GM21526 (cell line): ENCODE data around the gene IRS2.
A peak's percentile ranks its signal among the peaks of the same experiment; 100 is the strongest.

ENCODE experiments used
- ATAC-seq: cut with Tn5 transposase; IDR thresholded peaks from one replicate; pipeline ENCODE4 v1.9.1; 2021; ENCODE audit warnings: moderate library complexity; ENCODE audit not compliant: unreplicated experiment, low FRiP score

Gene IRS2

DNA sequence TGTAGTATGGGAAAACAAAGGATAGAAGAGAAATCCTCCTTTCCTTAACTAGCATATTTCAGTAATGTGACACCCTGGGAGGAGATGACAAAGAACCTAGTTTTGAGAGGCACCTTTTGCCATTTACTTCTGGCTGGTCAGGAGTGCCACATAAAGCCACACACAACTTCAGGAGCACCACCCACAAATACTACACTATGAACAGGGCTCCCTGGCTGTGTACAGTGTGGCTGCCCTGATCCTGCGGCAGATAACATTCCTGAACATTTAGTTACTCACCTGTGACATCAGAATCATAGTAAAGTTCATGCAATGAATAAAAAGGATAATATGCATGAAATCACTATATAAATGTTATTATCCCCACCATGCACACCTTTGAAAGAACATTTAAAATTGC is 17.4 kb upstream of the IRS2 start:
- no peak for ATAC-seq

DNA sequence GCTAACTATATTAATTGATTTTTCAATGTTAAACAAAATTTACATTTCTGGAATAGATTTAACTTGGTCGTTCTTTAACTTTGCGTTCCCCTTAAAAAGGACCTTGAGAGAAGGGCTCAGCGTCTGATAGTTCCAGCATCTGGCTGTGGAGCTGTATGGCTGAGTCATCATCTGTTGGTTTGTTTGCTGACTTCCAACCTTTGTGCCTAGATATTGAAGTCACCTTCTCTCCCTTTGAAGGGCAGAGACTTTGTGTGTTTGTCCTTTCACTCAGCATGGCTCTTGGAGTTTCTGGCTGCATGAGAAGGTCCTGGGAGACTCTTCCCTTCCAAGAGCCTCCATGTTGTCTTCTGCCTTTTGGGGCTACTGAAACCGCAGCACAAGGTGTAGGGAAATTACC is 16.6 kb upstream of the IRS2 start:
- ATAC-seq: no peak

DNA sequence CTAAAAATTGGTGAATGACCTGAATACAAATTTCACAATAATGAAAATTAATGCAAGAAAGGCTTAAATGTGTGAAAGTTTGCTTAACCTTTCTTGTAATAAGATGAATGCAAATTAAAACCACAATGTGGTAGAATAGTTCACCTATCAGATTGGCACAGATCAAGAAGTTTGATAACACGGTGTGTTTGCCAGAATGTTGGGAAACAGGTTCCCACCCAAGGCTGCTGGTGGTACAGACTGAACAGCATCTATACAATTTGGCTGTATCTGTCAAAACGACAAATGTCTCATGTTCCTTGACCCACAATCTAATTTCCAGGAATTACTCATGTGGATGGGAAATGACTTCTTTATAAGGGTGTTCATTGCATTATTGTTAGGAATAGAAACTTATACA is 8.6 kb upstream of the IRS2 start:
- no peak for ATAC-seq

DNA sequence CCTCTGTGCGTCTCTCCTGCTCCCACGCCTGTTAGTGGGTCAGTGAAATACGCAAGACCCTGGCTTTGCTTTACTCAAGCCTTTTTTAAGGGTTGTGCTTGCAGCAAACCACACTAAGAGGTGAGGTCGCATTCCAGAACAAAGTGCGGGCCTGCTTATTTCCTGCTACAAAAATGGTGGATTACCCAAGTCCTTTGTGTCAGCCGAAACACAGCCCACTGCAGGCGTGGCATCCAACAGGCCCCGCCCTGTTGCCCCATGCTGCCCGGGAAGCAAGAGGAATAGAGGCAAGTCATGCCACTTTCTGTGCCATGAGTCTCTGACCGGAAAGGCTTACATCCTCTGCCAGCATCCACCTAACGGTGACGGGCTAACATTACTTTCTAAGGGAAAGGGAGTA is 7.7 kb upstream of the IRS2 start:
- ATAC-seq: no peak

DNA sequence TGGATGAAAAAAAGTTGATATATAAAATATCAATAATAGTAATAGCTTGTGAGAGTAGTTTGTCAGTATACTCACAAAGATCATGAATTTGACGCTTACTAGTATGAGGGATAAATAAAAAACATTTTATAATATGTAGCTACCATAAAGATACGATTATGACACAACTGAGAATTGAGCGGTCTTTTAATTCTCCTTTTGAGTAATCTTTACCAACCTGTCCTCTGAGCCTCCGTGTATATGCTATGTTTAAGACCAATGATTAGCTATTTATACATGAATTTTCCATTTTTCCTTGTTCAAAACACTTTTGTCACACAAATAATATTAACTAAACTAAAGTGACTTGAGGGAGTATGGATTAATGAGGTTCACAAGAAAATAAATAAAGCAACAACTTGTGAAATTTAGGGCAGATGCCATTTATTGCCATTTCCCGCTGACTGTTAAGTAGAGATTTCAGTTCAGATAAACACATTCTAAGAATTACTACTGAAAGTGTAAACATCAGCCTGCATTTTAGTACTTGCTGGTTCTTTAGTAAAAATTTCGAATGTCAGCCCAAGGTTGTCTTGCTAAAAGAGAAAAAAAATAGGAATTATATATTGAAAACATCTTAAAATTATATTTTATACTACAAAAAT is 6.2 kb upstream of the IRS2 start:
- no peak for ATAC-seq

DNA sequence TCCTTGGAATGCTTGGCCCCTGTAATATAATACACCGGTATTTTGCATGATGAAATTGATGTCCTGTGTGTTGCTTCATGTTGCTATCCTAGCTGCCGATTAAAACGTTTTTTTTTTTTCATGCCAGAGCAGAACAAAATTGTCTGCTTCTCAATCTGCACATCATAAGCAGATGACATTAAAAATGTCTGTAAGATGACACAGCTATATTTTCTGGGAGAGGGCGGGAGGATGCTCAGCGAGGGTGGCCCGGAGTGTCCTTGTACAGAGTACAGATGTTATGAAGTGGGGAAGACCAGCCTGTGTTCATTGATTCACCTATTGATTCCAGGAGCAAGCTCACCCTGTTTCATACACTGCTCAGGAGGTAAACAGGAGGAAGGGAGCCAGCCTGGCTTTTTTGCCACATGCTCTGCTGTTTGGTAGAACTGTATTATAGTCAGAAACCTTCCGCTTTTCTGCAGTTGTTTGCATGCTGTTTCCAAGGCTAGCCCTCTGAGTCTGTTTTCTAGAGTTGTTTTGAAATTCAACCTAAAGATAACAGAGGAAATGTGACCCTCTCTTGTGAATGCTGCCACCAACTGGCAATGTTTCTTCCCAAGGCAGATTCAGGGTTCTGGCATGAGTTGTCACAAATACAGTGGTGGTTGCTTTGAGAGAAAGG is 4.7 kb upstream of the IRS2 start:
- ATAC-seq: no peak

DNA sequence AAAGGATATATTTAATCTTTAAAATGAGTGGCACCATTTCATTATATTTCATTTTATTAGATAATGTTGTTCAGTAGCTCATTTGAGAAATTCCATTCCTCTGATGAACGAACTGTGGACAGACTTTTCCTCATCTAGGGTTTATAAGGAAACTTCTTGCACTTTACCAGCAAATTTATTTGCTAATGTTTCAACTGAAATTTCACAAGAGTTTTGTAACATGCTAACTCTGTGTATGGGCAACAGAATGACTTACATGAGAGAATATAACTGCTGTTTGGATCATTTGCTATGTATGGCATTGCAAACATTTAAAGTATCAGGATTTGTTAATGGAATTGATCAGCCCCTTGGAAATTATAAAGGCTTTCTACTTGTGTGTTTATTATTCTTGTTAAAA is 3.7 kb upstream of the IRS2 start:
- no peak for ATAC-seq

DNA sequence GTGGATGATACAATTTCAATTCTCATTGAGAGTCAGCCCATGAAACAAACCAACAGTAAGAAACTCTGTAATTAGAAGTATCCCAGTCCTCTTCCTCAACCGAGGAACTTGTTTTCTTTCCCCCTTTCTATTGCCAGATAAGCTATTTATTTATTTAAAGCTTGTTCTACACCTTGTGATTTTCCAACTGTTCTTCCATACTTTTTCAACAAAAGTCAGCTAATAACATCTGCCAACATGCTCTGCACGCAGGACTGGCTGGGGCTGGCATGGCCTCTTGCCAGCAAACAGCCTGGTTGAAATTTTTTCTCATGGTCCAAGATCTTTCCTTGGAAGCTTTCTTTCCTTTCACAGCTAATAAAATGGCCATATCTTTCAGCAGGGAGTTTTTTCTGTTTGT is 2.9 kb upstream of the IRS2 start:
- ATAC-seq: no peak

DNA sequence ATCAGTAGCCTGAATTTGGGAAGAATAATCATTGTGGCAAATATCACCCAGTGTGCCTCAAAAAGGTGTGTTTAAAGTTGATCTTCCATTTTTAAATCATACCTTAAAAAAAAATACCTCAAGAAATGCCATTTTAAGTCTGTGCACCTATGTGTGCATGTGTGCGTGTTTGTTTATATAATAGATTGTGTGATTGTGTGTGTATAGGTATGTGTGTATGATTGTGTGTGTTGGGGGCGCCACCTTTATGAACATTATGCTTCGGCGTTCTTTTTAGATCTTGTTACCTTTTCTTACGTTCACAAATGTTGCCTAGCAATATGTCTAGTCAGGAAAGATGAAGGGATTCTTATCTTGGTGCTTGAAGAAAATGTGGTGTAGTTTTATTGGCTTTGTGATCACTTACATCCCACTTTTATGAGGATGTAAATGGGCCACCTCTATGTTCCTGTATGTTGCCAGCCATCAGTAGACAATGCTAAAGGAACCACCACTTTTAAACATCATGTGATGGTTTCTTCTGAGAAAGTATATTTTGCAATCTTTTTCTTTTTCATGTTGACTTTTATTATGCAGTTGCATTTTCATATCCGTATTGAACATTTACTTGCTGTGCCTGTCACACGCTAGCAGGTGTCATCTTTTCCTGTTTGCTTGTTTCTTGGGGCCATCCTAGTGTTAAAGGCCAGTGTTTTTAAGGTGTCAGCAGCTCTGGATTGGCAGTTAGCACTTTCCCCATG is 2.2 kb upstream of the IRS2 start:
- no peak for ATAC-seq

DNA sequence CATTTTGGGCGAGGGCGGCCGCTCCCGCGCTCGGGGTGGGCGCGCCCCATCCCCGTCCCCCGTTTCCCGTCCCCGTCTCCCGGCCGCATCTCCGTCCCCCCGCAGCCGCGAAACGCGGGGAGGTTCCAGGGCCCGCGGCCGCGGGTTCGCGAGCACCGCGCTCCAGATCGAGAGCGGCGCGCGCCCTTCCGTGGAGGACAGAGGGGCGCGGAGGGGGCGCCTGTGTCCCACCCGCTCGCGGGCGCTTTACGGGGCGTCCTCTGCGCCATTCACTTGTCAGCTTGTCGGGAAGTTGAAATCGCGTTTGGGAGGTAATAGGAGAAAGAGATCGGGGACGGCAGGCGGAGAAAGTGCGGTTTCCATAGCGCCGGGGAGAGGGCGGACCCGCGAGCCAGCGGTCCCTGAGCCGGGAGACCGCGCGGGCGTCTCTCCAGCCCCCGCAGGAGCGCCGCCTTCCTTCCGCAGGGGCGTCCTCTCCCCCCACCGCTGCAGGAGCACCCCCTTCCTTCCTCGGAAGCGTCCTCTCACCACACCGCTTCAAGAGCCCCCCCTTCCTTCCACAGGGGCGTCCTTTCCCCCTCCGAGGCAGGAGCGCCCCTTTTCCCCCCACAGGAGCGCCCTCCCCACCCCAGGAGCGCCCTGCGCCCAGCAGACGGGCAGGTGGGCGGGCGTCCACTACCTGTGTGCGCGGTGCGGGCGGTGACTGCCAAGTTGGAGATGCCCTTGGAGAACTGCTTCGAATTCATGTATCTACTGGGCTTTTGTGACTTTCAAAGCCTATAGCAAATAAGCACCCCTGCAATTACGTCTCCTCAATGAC is 962 bp upstream of the IRS2 start:
- peak; percentile 11 for ATAC-seq

DNA sequence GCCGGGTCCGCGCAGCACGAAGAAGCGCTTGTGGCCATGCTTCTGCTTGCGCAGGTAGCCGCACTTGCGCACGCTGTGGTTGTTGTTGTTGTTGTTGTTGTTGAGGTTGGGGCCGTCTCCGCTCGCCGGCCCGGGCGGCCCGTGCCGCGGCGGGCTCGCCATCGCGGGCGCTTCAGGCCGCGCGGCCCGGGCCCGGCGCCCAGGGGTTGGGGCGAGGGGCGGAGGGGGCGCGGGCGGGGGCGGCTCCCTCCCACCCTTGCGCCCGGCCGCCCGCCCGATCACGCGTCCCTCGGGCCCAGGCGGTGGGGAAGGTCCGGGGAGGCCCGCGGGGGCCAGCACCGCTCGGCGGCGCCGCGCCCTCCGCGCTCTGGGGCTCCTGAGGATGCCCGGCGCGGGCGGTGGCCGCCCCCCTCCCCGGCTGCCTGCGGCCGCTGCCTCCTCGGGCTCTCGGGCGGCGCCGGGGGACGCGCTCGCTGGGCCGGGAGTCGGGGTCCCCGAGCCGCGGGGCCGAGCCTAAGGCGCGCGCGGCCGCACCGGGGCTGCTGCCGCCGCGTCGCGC is 412 bp downstream of the IRS2 start:
- ATAC-seq: peak; percentile 11

DNA sequence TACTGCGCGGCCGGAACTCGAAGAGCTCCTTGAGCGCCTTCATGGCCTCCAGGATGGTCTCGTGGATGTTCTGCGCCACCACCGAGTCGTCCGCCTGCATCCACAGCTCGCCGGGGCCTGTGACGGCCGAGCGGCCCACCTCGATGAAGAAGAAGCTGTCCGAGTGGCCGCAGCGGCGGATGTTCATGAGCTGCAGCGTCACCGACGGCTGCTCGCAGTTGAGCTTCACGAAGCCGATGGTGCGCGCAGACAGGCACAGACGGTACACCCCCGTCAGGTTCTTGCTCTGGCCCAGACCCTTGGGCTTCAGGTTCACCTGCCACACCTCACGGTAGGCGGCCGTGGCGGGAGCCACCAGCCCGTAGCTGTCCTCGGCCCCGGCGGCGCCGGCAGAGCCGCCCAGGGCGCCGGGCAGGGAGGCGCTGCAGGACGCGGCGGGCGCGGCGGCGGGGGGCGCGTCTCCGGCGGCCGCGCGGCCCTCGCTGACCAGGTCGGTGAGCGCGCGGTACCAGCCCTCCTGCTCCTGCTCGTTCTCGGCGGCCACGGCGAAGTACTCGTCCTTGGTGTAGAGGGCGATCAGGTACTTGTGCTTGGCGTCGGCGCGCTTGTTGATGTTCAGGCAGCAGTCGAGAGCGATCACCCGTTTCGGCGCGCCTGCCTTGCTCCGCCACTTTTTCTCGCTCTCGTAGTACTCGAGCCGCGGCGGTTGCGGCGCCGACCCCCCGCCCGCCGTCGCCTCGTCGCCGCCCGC is 1.1 kb downstream of the IRS2 start:
- ATAC-seq: no peak

DNA sequence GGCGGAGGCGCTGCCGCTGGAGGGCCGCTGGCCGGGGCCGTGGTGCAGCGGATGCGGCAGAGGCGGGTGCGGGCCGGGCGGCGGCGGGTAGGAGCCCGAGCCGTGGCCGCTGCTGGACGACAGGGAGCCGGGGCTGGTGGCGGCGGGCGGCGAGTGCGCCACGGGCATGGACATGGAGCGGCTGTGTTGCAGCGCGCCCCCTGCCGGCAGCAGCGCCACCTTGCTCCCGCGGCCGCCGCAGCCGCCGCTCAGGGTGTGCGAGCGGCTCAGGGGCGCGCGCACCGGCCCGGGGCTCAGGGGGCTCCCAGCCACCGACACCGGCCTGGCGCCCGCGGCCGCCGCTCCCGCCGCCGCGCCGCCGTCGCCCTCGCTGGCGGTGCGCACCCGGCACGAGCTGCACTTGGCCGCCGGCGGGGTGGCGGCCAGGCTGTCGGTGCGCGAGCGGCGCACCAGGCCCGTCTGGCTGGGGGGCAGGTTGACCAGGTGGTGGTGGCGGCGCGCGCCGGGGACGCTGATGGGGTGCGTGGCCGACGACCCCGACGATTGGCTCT is 1.7 kb downstream of the IRS2 start:
- ATAC-seq: no peak

DNA sequence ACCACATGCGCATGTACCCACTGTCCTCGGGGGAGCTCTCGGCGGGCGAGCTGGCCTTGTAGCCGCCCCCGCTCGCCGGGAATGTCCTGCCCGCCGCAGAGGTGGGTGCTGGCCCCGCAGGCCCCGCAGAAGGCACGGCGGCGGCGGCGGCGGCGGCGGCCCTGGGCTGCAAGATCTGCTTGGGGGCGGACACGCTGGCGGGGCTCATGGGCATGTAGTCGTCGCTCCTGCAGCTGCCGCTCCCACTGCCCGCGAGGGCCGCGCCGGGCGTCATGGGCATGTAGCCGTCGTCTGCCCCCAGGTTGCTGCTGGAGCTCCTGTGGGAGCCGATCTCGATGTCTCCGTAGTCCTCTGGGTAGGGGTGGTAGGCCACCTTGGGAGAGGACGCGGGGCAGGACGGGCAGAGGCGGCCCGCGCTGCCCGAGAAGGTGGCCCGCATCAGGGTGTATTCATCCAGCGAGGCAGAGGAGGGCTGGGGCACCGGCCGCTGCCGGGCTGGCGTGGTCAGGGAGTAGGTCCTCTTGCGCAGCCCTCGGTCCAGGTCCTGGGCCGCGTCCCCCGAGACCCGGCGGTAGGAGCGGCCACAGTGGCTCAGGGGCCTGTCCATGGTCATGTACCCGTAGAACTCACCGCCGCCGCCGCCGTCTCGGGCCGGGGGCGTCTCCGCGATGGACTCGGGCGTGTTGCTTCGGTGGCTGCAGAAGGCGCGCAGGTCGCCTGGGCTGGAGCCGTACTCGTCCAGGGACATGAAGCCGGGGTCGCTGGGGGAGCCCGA is 2.4 kb downstream of the IRS2 start:
- no peak for ATAC-seq

DNA sequence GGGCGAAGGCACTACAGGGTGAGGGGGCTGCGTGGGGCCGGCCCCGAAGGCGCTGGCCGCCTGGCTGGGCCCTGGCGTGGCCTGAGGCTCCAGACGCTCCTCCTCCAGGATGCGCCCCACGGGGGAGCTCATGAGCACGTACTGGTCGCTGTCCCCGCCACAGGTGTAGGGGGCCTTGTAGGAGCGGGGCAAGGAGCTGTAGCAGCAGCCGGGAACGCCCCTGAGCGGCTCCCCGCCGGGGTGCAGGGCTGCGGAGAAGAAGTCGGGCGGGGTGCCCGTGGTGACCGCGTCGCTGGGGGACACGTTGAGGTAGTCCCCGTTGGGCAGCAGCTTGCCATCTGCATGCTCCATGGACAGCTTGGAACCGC is 3.0 kb downstream of the IRS2 start:
- ATAC-seq: no peak

DNA sequence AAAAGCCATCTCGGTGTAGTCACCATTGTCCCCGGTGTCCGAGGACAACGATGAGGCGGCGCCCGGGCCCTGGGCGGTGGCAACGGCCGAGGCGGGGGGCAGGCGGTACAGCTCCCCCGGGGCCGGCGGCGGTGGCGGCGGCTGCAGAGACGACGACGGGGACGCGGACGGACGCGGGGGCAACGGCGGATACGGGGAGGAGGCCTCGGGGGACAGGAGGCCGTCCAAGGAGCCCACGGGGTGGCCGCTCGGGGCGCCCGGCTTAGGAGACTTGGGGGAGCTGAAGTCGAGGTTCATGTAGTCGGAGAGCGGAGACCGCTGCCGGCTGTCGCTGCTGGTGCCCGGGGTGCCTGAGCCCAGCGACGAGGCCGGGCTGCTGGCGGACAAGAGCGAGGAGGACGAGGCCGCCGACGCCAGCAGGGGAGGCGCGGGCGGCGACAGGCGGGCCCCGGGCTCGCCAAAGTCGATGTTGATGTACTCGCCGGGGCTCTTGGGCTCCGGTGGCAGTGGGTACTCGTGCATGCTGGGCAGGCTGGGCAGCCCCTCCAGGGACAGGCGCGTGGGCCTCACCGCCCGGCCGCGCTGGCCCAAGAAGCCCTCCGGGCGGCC is 3.5 kb downstream of the IRS2 start:
- ATAC-seq: no peak

DNA sequence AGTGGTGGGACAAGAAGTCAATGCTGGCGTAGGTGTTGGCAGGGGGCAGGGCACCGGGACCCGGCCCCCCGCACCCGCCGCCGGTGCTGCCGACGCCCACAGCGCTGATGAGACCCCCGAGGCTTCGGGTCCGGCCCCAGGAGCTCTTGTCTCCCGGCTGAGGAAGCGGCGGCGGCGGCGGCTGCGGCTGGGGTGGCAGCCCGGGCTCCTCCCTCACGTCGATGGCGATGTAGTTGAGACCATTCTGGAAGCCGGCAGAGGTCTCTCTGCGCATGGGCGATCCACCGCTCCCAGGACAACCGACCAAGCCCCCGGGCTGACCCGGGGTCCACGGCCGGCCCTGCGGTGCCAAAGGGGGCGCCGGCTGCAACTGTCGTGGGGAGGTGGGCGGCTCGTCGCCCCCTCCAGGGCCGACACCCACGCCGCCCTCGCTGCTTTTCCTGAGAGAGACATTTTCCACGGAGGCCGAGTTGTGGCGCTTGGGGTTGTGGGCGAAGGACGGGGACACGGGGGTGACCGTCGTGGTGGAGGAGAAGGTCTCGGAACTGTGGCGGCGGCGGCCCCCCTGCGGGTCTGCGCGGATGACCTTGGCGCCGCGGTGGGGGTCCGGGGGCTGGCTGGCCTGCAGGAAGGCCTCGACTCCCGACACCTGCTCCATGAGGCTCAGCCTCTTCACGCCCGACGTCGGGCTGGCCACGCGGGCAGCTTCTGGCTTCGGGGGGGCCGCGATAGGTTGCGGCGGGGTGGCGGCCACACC is 4.1 kb downstream of the IRS2 start:
- no peak for ATAC-seq
